Ammon's horn (tissue), 1 donor: ENCODE results near the gene FRA10AC1.
A peak's percentile ranks its signal among the peaks of the same experiment; 100 is the strongest.
"Not testable (repeated sequence)": the region's sequence is repeated elsewhere in the genome, so short reads cannot be mapped to it uniquely, and the experiment has no call there.

Experiments used
- DNase-seq: peaks from one replicate; pipeline ENCODE4 v3.0.0-alpha.2; 2016; ENCODE audit warnings: low spot score

Gene FRA10AC1

DNA sequence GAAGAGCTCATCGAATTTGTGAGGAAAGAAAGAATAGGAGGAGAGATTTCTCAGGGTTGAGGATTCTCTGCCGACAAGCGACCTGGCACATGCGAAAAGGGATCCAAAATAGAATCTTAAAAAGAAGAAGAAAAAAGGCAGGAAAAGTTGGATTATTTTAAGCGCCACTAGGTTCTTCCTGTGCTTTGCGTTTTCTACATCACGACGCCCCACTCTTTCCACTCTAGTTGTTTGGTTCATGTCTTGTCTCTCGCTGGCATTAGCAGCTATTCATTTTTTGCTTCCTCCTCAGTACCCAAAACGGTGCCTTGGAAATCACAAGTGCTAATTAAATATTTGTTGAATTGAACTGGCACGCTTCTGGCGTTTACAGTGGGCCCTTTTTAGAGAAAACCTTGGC lies 674 bp upstream of the FRA10AC1 start:
- peak; percentile 60 for DNase-seq

DNA sequence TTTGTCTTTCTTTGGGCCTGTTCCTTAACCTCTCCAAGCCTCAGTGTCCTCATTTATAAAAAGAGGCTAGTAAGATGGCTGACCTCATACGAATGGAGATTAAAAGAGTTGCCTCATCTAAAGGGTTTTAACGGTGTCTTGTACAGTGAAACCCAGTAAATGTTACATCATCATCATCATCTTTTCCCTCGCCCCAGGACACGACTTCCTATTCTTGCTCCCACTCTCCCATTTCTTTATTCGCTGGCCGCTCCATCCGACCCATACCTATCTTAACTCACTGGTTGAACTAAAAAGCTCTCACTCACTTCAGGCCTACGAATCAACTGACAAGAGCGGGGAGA lies 554 bp downstream of the FRA10AC1 start:
- no peak for DNase-seq

DNA sequence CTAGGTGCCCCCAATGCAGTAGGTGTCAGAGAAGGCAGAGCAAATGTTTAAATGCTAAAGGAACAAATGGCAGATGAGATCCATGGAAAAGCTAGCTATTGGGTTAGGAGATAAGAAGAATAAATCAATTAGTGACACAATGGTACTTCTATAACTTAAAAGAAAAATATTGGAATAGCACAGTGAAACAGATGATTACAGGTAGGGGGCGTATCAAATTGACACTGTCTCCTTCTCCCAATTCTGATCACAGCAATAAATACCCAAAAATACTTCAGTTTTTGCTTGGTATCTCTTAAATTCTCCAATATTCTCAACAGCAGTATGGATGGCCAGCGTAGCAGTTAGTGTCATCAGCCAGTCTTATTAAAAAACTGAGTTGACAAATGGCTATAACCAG lies 5.2 kb downstream of the FRA10AC1 start:
- DNase-seq, result no peak

DNA sequence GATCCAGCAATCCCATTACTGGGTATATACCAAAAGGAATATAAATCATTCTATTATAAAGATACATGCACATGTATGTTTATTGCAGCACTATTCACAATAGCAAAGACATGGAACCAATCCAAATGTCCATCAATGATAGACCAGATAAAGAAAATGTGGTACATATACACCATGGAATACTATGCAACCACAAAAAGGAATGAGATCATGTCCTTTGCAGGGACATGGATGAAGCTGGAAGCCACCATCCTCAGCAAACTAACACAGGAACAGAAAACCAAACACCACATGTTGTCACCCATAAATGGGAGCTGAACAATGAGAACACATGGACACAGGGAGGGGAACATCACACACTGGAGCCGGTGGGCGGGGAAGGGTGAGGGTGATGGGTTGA lies 5.8 kb downstream of the FRA10AC1 start:
- DNase-seq, result not testable (repeated sequence)

GRCh38 chr10:93695740-93696139 lies 6.7 kb downstream of the FRA10AC1 start:
- DNase-seq, result no peak

- DNase-seq, result no peak
Measured at GRCh38 chr10:93687737-93688136, 14.7 kb downstream of the FRA10AC1 start.

- peak; percentile 47 for DNase-seq
Measured at GRCh38 chr10:93680412-93681047, 21.9 kb downstream of the FRA10AC1 start.

GRCh38 chr10:93678805-93679587 lies 23.4 kb downstream of the FRA10AC1 start:
- no peak for DNase-seq

DNA sequence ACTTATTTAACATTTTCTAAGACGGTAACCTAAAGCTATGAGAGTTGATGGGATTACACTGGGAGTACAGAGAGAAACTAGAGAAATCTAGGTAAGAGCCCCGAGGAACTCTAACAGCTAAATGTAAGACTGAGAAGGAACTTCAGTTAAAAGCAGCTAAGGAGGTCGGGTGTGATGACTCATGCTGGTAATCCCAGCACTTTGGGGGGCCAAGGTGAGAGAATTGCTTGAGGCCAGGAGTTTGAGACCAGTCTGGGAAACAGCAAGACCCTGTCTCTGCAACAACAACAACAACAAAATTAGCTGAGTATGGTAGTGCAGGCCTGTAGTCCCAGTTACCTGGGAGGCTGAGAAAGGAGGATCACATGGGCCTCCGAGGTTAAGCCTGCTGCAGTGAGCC lies 24.0 kb downstream of the FRA10AC1 start:
- no peak for DNase-seq

GRCh38 chr10:93673791-93674190 lies 28.6 kb downstream of the FRA10AC1 start:
- DNase-seq, result no peak

DNA sequence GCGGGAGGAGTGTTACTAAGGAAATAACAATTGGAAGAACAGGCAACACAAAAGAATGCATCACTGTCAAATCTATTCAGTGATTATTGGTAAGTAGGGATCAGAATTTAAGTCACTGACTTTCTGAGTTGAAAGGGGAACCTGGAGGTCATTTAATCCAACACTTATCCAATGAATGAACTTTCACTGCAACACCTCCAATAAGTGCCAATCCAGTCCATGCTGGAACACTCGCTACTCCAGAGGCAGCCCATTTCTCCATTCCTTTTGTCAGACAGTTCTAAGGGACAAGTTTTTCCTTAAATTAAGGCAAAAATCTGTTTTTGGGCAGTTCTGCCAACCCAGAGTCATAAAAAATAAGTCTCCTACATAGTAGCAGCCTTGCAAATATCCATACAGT lies 29.5 kb downstream of the FRA10AC1 start:
- DNase-seq, result no peak

GRCh38 chr10:93672022-93672678 lies 30.2 kb downstream of the FRA10AC1 start:
- no peak for DNase-seq

DNA sequence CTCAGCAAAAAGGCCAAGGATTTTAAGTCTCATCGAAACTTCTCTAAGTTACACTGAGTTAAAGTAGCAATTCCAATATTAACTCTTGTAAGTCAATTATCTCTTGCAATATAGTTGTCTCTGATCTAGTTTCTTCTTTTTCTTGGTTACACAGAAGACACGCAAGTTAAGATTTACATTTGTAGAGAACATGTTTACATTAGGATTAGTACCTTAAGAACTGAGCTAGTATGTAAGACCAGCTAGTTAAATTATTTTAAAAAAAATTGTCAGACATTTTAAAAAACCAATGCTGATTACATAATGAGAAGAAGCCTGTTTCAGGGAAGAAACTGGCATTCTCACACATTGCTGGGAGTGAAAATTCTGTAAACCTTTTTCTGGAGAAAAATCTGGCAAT lies 31.4 kb downstream of the FRA10AC1 start:
- DNase-seq, result no peak

DNA sequence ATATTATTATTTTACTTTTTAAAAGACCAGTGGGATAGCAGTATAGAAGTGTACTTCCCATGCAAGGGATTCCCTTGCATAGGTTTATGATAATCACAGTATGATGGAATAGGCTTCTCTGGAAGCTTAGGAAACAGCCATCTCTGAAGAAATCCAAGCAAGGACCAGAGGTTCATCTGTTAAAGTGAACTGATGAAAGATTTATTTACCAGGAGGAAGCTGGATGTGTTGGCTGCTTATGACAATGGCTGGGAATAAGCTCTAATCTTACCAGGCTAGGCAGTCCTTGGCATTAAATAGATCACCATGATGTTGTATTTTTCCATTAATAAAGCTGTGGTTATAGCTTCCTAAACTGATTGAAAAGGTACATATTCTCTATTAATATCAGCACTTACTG lies 32.0 kb downstream of the FRA10AC1 start:
- no peak for DNase-seq

DNA sequence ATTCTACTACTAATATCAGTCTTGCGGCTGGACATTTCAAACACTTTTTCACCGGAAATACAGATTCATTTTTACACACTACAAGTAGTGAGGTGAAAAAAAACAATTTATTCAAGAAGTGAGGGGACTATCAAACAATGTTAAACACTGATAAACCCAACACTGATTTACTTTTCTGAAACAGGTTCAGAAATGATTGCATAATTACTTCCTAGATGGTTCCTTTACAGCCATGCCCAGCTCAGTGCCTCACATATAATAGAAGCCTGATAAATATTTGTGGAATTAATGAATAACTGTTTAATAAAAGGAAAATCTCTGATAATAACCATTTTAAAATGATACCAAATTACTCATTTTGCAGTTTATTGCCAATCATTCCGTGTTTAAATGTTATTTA lies 34.6 kb downstream of the FRA10AC1 start:
- no peak for DNase-seq

GRCh38 chr10:93666030-93666429 lies 36.4 kb downstream of the FRA10AC1 start:
- DNase-seq, result no peak

GRCh38 chr10:93657757-93658156 lies 44.6 kb downstream of the FRA10AC1 start:
- DNase-seq, result no peak

DNA sequence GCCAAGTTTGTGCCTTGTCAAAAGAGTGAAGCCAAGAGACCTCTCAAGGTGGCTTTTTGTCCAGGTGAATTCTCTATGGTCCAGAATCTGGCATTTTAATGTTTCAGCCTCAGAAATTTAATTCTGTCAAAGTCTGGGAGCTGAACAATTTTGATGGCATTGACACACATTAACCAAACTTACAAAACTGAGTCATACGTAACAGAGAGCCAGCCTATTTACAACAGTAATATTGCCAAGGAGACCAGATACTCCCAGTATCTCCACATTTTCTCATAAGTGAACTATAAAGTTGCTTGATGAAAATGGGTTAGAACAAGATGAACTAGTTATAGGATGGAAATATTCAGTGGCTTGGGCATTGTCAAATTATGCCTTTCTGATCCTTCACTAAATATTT lies 46.2 kb downstream of the FRA10AC1 start:
- DNase-seq, result no peak

DNA sequence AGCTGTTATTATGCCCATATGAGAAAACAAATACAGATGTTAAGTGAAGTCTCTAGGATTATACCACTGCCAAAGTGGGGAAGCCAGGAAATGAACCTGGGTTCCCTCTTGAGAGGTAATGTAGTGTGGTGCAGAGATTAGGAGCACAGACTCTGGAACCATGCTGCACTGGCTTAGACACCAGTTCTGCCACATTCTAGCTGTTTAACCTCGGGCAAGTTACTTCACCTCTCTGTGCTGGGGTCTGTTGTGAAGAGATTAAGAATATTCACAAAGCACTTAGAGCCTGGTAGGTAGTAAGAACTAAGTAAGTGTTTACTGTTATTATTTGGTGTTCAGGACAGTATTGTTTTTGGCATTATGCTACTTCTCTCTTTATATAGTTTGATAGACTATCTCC lies 48.2 kb downstream of the FRA10AC1 start:
- no peak for DNase-seq

- DNase-seq, result no peak
Measured at GRCh38 chr10:93652857-93653256, 49.5 kb downstream of the FRA10AC1 start.

- DNase-seq, result peak; percentile 27
Measured at GRCh38 chr10:93639791-93640190, 62.6 kb downstream of the FRA10AC1 start.

DNA sequence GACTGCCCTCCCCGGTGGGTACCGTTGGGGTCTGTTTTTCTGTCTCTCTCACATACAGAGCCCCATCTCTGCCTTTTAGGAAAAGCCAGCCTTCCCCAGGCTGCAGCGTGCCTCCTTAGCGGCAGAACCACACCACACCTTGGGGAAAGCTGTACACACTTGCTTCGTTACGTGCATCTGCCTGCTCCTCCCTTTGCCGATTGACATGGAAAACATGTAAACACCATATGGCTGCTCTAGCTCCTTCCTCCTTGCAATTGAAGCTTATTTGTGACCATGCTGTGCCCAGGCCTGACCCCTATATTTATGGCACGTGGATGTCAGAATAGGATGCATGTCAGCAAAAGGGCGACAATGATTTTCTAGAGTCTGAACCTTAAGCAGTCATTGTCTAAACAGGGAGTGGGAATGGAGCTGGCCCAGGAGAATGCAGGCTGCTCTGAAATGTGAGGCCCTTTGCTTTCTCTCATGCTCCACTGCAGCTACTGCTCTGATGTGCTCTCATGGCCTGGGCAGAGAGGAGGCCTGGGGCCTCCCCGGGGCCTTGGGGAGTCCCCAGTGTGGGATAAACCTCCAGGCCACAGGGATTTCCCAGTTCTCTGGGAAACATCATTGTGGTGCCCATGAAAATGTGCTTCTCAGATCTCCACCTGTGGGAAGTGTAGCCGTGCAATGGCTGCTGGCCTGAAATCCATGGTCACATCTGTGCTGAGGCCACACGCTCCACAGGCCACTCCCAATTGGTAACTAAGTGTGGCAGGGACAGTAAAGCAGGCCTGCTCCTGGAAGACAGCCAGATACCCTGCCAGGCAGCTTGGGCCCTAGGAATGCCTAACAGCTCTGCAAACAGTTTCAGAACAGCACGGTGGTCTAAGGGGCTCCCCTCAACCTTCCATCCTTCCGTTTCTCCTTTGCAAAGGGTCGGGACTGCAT lies 71.5 kb downstream of the FRA10AC1 start:
- no peak for DNase-seq
